Progenitor cell of endocrine pancreas (in vitro differentiated cells): ENCODE measurements around the gene DNAJC18. TPM values are rescaled to one million over a fixed set of nuclear protein-coding genes. Genes with fewer than 3 reads are reported as not detected.

Experiments used
- DNase-seq: peaks from one replicate; pipeline ENCODE4 v3.0.0; 2021; ENCODE audit warnings: low spot score; ENCODE audit not compliant: unreplicated experiment
- H3K27ac Mint-ChIP-seq: 2 replicates; pipeline ENCODE4 v1.8.0; 2021; ENCODE audit warnings: mild to moderate bottlenecking, moderate library complexity, mixed read lengths
- H3K27me3 Mint-ChIP-seq: 2 replicates; pipeline ENCODE4 v1.8.0; 2021; ENCODE audit warnings: mixed read lengths
- H3K36me3 Mint-ChIP-seq: 2 replicates; pipeline ENCODE4 v1.8.0; 2022; ENCODE audit warnings: mixed read lengths; ENCODE audit not compliant: insufficient read depth
- H3K4me1 Mint-ChIP-seq: 2 replicates; pipeline ENCODE4 v1.8.0; 2021; ENCODE audit warnings: low read depth, mixed read lengths
- H3K4me3 Mint-ChIP-seq: 2 replicates; pipeline ENCODE4 v1.8.0; 2021; ENCODE audit warnings: low read depth, mild to moderate bottlenecking, moderate library complexity, mixed read lengths
- H3K9me3 Mint-ChIP-seq: 2 replicates; pipeline ENCODE4 v1.8.0; 2021; ENCODE audit warnings: low read depth, mixed read lengths
- total RNA-seq: library from RNA; stranded (reverse); gene quantifications from 2 replicates; pipeline ENCODE4 v1.2.1, GENCODE V29; 2021
- TF ChIP-seq, protein P1 (sequence below): fragments of 200-600 bp; sonication (generic); IDR thresholded peaks from one replicate; pipeline ENCODE4 v1.5.0; 2021; ENCODE audit warnings: antibody characterized with exemption, mild to moderate bottlenecking; ENCODE audit not compliant: unreplicated experiment

The DNAJC18 gene
- total RNA-seq, 1 donor from 2014 or later: 23.3 TPM

- Mint-ChIP-seq H3K4me1 (peaks cover 14% of the 10 kb centered on the region), H3K9me3 (no peaks in the 10 kb centered on the region), H3K4me3 (no peak overlapping the region), H3K27me3 (no peaks in the 10 kb centered on the region), H3K27ac (no peak overlapping the region), H3K36me3 (peaks cover 4% of the 10 kb centered on the region)
- TF ChIP-seq, protein P1, sequence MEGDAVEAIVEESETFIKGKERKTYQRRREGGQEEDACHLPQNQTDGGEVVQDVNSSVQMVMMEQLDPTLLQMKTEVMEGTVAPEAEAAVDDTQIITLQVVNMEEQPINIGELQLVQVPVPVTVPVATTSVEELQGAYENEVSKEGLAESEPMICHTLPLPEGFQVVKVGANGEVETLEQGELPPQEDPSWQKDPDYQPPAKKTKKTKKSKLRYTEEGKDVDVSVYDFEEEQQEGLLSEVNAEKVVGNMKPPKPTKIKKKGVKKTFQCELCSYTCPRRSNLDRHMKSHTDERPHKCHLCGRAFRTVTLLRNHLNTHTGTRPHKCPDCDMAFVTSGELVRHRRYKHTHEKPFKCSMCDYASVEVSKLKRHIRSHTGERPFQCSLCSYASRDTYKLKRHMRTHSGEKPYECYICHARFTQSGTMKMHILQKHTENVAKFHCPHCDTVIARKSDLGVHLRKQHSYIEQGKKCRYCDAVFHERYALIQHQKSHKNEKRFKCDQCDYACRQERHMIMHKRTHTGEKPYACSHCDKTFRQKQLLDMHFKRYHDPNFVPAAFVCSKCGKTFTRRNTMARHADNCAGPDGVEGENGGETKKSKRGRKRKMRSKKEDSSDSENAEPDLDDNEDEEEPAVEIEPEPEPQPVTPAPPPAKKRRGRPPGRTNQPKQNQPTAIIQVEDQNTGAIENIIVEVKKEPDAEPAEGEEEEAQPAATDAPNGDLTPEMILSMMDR: no peak
- DNase-seq: no peak
Observed at GRCh38 chr5:139435676-139436075, 3.6 kb downstream of the DNAJC18 start.

DNA sequence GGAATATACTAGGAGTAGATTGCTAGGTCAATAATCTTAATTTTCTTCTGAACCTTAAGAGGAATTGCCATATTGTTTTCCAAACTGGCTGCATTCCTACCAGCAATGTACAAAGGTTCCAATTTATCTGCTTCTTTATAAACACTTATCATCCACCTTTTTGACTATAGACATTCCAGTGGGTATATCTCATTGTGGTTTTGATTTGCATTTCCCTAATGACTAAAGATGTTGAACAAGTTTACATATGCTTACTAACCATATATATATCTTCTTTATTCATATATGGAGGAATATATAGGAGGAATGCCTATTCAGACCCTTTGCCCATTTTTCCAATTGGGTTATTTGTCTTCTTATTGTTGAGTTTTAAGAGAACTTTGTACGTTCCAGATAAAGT, 7.6 kb downstream of the DNAJC18 start:
- Mint-ChIP-seq H3K27ac (no peak overlapping the region), H3K27me3 (no peaks in the 10 kb centered on the region), H3K4me1 (no peaks in the 10 kb centered on the region), H3K9me3 (no peaks in the 10 kb centered on the region), H3K4me3 (no peak overlapping the region), H3K36me3 (peaks cover 9% of the 10 kb centered on the region)
- TF ChIP-seq, protein P1: no peak
- no peak for DNase-seq

GRCh38 chr5:139430015-139430414, 9.3 kb downstream of the DNAJC18 start:
- Mint-ChIP-seq H3K27ac (no peak overlapping the region), H3K9me3 (no peaks in the 10 kb centered on the region)
- DNase-seq: no peak

DNA sequence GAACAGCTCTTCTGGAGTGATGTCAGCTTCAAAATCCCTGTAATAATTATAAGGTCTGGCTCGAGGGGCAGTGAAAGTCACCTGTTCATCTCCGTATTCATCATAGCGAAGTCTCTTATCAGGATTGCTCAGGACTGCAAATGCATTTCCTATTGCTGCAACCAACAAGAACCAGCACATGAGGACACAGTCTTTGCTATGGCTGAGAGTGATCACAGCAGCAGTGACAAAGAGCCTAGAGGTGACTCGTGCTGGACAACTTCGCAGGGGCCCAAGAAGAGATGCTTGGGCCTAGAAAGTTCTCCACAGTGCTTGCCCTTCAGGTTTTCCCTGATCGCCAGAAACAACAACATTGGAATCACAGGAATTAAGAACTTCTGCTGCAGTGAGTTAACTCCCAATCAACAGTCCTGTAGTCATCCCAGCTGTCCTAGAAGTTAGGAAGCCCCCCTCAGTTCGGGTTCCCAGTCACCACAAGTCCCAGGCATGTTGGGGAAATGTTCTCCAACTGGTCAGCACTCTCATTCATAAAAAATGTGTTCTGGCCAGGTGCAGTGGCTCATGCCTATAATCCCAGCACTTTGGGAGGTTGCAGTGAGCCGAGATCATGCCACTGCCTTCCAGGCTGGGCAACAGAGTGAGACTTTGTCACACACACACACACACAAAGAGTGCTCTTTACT, 13.0 kb downstream of the DNAJC18 start:
- H3K27me3 Mint-ChIP-seq: no peaks in the 10 kb centered on the region
- peaks cover 17% of the 10 kb centered on the region for H3K36me3 Mint-ChIP-seq
- no peak overlapping the region for H3K4me3 Mint-ChIP-seq
- DNase-seq: no peak
- TF ChIP-seq, protein P1: no peak
- H3K4me1 Mint-ChIP-seq: no peaks in the 10 kb centered on the region
- H3K27ac Mint-ChIP-seq: no peak overlapping the region
- no peaks in the 10 kb centered on the region for H3K9me3 Mint-ChIP-seq

More at GRCh38 chr5:139430015-139430414, 9.3 kb downstream of the DNAJC18 start:
- H3K36me3 Mint-ChIP-seq: peaks cover 9% of the 10 kb centered on the region
- H3K27me3 Mint-ChIP-seq: no peaks in the 10 kb centered on the region
- no peak overlapping the region for H3K4me3 Mint-ChIP-seq
- TF ChIP-seq, protein P1: no peak
- no peaks in the 10 kb centered on the region for H3K4me1 Mint-ChIP-seq

DNA sequence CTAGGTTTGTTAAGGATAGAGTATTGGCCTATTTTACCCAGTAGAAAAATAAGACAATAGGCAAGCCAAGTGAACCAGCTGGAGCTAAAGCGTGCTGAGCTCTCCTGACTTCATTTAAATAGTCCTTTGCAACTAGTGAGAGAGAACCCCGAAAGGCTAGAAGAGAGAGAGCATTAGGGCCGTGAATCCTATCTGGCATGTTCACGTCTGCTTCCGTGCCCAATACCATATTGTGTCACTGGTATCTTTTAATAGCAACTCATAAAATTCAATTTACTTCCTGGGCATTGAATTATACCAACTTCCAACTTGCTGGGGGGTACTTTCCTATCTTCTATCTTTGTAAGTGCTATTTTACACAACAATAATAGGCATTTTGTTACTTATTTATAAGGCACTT, 13.8 kb downstream of the DNAJC18 start:
- no peak overlapping the region for H3K4me3 Mint-ChIP-seq
- H3K27ac Mint-ChIP-seq: no peak overlapping the region
- no peaks in the 10 kb centered on the region for H3K27me3 Mint-ChIP-seq
- DNase-seq: no peak
- peaks cover 17% of the 10 kb centered on the region for H3K36me3 Mint-ChIP-seq
- H3K9me3 Mint-ChIP-seq: no peaks in the 10 kb centered on the region
- TF ChIP-seq, protein P1: no peak
- H3K4me1 Mint-ChIP-seq: no peaks in the 10 kb centered on the region
